GM18517 (cell line): Measurements from ENCODE around the gene HTR4.

Source experiments
- ATAC-seq: cut with Tn5 transposase; IDR thresholded peaks from one replicate; pipeline ENCODE4 v1.9.1; 2021; ENCODE audit warnings: mild to moderate bottlenecking, moderate library complexity; ENCODE audit not compliant: unreplicated experiment

Gene HTR4

GRCh38 chr5:148443241-148443640 lies 211.1 kb downstream of the HTR4 start:
- ATAC-seq = no peak

GRCh38 chr5:148438933-148439332 lies 215.4 kb downstream of the HTR4 start:
- ATAC-seq = no peak

GRCh38 chr5:148437249-148437648 lies 217.1 kb downstream of the HTR4 start:
- ATAC-seq = no peak

- ATAC-seq = no peak
These were observed 218.3 kb downstream of the HTR4 start for GRCh38 chr5:148436029-148436428.

GRCh38 chr5:148433826-148434225 lies 220.5 kb downstream of the HTR4 start:
- no peak for ATAC-seq
